Right ventricle myocardium inferior (tissue), 1 donor: ENCODE results near the gene CENPVL3. TPM values are rescaled to one million over a fixed set of nuclear protein-coding genes. Genes with fewer than 3 reads are reported as not detected.
"Not testable (repeated sequence)": the region's sequence is repeated elsewhere in the genome, so short reads cannot be mapped to it uniquely, and the experiment has no call there.

Experiments
- ATAC-seq: fragments of 200-7000 bp; cut with Tn5 transposase; one replicate; pipeline ENCODE4 v1.9.1; 2020; ENCODE audit warnings: mild to moderate bottlenecking, moderate library complexity
- DNase-seq: peaks from one replicate; pipeline ENCODE4 v3.0.0; 2021; ENCODE audit errors: missing footprints
- intact Hi-C: fragments of 100-400 bp; cut with DNase I; formaldehyde crosslinking; loops from one replicate; pipeline ENCODE4 v1.11.0; 2022
- long read RNA-seq: library from polyadenylated mRNA; unstranded; transcript quantifications from one replicate; pipeline ENCODE4 v2.0.0, GENCODE V29; 2021
- total RNA-seq: library from RNA; stranded (reverse); fragmentation: NEBNext Ultra II Directional; extraction: Animal tissue kit (Norgen Biotek cat#: 25700); gene quantifications from one replicate; pipeline ENCODE4 v1.2.1, GENCODE V29; 2021
- donor health status: DM: no; HTN: yes; CAD: no; lungs with severe emphysema.

Gene CENPVL3
- not detected for total RNA-seq
- long read RNA-seq = 0 reads

DNA sequence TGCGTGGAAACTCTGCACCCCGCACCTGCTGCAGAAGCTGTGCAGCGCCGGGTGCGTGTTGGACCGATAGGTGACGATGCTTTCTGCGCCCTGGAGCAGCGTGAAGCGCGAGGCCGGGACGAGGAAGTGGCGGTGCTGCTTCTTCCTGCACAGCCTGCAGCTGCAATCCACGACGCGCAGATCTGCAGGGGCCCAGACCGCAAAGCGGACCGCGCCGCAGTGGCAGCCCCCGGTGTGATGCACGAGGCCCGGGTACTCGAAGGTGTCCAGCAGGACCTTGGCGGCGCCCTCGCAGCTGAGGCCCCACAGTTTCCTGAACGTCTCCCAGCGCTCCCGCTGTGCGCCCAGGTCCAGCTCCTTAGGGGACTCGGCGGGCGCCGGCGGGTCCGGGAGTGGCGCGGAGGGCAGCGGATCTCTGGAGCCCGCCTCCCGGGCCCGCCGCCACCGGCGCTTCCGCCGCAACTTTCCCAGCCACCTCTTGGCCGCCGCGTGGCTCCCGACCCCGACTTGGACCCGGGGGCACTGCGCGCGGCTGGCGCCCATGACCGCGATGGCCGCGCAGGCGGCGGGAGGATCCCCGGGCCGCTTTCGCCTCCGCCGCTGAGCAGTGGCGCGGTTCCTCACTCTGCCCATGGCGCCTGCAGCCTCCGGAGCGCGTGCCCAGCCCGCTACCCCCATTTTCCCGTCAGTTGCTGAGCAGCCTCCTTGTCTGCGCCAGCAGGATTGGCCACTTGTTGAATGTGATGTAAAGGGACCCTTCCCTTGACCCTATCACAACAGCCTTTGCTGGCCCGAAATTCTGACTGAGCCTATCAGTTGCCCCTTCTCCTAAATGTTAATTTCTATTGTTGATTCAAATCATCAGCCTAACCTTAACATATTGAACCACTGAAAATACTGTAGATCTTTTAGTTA is at the start of gene CENPVL3:
CENPVL3 (minus strand) TSS at position 672 of the 915 bp plus-strand sequence; CDS start at position 633, 39 bp downstream.
- DNase-seq, ATAC-seq, intact Hi-C loops: not testable (repeated sequence)

DNA sequence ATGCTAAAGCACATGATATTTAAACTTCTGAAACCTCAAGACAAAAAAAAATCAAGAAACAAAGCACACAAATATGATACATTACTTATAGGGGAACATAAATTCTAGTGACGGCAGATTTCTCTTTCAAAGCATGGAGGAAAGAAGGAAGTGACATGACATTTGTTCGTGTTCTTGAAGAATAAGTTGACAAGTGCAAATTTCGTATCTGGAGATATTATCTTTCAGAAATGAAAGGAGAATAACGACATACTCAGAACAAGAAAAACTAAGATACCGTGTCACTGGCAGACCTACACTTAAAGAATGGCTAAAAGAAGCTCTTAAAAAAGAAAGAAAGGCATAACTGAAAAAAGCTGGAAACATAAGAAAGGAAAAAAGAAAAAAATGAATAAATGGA is 47.3 kb upstream of the CENPVL3 start:
- intact Hi-C loops = no loop called here
- no peak for ATAC-seq
- DNase-seq = no peak

DNA sequence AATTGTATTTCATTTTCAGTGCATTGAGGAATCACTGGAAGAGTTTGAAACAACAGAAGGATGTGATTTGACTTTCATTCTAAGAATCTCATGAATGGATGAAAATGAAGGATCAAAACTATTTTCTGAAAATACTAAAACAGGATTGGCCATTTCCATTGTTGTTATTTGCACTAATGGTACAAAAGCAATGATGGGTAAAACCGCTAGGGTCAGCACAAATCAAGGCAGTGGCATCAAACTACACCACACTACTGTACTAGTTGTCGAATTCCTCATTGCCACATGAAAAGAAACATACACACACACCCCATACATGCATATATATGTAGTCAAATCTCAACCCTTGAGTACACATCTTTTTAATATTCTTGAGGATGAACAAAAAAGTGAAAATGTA is 24.7 kb upstream of the CENPVL3 start:
- intact Hi-C loops = loop anchor here (5.0 kb wide), 1 partner anchor 219 kb away; no protein-coding TSS in a partner anchor
- no peak for DNase-seq
- ATAC-seq = no peak

DNA sequence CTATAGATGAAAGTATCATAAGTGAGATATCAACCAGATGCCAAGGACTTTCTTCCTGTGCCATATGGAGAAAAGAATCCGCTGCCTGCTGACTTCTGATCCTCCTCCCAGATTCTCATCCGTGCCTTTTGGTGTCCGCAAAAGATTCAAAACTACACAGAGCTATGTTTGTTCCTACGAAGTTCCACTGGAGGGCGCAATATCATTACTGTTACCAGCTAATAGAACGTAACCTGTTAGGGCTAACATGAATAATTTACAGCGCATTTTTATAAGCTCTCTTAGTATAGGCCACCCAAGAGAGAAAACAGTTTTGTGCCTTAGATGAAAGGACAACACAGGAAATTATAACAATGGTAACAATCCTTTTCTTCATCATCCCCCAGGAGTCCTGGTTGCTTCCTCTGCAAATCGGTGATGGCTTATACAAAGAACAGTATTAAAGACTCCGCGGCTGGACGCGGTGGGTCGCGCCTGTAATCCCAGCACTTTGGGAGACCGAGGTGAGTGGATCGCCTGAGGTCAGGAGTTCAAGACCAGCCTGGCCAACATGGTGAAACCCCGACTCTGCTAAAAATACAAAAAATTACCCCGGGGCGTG is 22.8 kb upstream of the CENPVL3 start:
- intact Hi-C loops = loop anchor here (5.0 kb wide), 1 partner anchor 221 kb away; no protein-coding TSS in a partner anchor
- ATAC-seq (no peak), DNase-seq (no peak)

DNA sequence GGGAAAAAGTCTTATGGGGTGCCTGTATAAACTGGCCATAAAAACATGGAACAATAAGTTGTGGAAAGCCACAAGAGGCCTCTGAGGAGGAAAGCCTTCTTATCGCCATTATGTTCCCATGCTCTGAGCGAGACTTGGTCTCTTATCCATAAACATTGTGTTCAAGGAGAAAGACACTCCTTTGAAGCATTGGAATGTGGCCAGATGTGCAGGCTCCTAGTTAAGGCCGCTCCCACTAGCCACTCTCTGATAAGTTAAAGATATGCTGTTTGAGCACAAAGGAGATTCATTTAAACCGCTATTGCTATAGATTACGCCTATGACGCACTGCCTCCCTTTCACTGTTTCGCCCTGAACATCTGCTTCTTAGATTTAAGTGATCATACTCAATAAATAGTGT is 17.8 kb upstream of the CENPVL3 start:
- ATAC-seq, DNase-seq, intact Hi-C loops: not testable (repeated sequence)

DNA sequence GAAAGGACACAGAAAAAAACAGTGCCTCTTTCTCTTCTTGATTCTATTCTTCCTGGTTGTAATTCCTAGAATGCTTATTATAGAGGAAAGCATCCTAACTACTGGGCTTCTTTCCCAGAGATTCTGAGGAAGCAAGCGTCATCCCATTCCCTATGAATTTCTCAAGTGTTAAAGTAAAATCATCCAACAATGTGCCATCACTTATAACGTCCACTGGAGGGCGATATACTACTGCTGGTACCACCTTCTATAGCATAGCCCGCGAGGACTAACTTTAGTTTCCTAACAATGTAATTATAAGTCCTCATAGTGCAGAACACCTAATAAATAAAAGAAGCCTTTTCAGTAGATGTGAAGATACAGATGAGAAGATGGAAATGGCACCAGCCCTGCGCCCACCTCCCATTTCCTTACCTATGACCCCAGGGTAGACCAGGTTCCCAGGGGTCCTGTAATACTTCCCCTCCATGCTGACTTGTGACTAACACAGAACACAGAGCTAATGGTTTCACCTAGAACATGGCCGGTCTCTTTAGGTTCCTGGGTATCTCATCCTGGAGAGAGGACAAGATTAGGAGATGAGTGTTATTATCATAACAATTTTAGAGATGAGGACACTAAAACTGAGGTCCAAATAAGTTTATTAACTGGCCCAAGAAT is 4.2 kb downstream of the CENPVL3 start:
- DNase-seq (no peak), ATAC-seq (no peak)
- intact Hi-C loops = no loop called here

DNA sequence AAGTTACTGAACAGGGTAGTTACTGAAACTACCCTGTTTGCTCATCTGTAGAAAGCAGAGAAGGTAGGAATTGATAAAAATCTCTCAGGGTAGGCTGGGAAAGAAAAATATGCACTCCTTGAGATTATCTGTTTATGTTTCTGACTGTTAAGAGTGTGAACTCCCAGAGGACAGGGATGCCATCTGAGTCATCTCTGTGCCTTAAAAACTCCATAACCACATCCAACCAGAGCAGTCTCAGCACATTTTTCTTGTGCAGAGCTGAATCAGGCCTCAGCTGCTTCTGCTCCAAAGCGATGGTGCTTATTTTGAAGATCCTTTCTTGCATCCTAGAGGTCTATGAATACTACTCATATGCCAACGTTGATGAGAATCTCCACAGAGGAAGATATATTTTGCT is 9.9 kb downstream of the CENPVL3 start:
- ATAC-seq = no peak
- intact Hi-C loops = no loop called here
- DNase-seq = no peak

DNA sequence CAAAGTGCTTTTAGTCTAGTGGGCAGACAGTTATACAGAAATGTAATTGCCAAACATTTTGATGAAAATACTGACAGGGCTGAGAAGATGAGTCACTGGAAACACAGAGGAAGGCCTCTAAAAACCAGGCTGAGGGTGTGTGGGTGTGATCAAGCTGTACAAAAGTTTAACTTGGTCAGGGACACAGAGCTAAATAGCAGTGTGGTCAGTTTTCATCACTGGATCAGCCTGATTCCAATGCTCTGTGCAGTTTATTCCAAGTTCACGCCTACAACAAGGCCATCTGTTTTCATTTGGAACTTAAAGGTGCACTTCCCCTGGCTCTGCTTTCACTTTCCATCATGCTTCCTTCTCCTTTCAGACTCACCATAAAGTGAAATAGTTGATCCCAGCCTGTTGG is 10.6 kb downstream of the CENPVL3 start:
- intact Hi-C loops = no loop called here
- no peak for DNase-seq
- no peak for ATAC-seq

DNA sequence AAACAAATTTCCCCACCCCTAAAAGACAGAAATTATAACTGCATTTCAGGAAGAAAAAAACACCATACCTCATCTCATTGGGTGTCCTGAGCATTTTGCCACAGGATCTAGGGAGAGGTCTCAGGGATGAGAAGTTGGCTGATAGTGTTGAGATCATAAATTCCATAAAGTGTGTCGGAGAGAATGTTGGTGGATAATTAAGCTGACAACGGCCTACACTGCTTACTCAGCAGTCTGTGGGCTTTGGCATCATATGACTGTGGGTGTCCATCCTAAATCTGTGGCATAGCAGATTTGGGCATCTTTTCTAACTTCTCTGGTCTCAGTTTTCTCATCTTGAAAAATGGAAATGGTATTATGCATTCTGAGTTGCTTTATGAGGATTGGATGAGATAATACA is 12.3 kb downstream of the CENPVL3 start:
- intact Hi-C loops = no loop called here
- DNase-seq = no peak
- ATAC-seq = no peak

DNA sequence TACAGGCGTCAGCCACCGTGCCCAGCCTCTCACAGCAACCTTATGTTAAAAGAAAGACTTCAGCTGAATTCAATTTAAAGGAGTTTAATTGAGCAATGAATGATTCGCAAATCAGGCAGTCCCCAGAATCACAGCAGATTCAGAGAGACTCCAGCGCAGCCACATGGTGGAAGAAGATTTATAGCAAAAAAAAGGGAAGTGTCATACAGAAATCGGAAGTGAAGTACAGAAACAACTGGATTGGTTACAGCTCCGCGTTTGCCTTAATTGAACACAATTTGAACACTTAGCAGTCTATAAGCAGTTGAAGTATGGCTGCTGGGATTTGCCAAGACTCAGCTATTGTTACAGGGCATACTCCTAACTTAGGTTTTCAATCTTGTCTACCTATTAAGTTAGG is 19.8 kb downstream of the CENPVL3 start:
- DNase-seq (no peak), ATAC-seq (no peak)
- intact Hi-C loops = no loop called here

DNA sequence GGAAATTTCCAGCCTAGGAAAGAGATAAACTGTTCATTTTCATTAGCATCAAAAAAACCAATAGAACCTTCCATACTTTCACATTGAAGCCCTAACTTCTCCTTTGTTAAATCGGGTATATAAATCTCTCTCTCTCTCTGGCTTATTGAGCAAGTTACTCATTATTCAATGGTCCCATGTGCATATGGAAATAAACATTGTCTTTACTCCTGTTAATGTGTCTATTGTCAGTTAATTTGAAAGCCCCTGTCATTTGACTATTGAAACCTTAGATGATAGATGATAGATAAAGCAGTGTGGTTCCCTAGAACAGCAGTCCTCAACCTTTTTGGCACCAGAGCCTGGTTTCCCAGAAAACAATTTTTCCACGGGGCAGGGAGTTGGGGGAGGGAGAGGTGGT is 46.8 kb downstream of the CENPVL3 start:
- DNase-seq (no peak), ATAC-seq (no peak)
- intact Hi-C loops = no loop called here

DNA sequence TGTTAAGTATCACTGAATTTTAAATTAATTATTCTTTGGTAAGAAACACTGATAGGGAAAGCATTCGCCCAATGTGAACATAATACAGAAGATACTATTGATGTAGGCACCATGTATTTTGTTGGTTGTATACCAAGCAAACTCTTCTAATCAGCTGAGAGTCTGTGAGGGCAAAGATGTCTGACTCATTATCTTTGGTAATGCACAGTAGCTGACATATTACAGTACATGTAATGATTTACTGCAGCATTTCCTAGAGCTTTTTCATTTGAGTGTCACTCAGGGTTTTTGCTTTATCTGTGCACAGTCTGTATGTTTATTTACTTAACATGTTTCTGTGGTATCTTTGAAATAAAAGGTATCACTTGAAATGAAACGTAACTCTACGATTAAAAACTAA is 49.2 kb downstream of the CENPVL3 start:
- ATAC-seq = no peak
- intact Hi-C loops = no loop called here

DNA sequence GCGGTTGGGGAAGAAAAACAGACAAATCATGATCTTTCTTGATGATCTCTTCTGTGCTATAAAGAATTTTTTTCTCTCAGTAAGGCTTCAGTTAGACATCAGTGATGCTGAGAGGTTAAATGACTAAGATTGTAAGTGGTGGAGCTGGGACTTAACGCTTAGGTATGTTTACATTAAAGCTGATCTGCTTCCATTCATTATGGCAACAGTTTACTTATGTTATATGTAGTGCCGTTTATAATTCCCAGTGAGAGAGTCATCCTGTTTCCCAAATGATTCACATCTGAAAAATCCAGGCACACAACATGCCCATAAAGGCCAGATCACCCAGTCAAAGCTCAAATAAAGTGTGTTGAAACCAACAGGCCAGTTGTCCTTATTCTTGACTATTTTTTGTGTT is 50.1 kb downstream of the CENPVL3 start:
- intact Hi-C loops = no loop called here
- ATAC-seq (no peak), DNase-seq (no peak)

More for the DNA sequence above, 49.2 kb downstream of the CENPVL3 start:
- no peak for DNase-seq

Other genes starting within 250 kb of the CENPVL3 start
- 0.14 TPM for gene NUDT11, start 122.3 kb downstream of the CENPVL3 start, total RNA-seq
- not detected for gene CENPVL2, start 63.9 kb upstream of the CENPVL3 start, total RNA-seq
- gene CENPVL1, start 91.6 kb upstream of the CENPVL3 start, total RNA-seq = not detected
- 8.6 TPM for gene GSPT2, start 124.5 kb upstream of the CENPVL3 start, total RNA-seq